GM19463 (cell line): Measurements from ENCODE around the gene HELLS.
"Not testable (repeated sequence)": the region's sequence is repeated elsewhere in the genome, so short reads cannot be mapped to it uniquely, and the experiment has no call there.

Experiments used
- ATAC-seq: cut with Tn5 transposase; IDR thresholded peaks from one replicate; pipeline ENCODE4 v1.9.1; 2021; ENCODE audit warnings: mild to moderate bottlenecking, moderate library complexity; ENCODE audit not compliant: unreplicated experiment

HELLS gene

DNA sequence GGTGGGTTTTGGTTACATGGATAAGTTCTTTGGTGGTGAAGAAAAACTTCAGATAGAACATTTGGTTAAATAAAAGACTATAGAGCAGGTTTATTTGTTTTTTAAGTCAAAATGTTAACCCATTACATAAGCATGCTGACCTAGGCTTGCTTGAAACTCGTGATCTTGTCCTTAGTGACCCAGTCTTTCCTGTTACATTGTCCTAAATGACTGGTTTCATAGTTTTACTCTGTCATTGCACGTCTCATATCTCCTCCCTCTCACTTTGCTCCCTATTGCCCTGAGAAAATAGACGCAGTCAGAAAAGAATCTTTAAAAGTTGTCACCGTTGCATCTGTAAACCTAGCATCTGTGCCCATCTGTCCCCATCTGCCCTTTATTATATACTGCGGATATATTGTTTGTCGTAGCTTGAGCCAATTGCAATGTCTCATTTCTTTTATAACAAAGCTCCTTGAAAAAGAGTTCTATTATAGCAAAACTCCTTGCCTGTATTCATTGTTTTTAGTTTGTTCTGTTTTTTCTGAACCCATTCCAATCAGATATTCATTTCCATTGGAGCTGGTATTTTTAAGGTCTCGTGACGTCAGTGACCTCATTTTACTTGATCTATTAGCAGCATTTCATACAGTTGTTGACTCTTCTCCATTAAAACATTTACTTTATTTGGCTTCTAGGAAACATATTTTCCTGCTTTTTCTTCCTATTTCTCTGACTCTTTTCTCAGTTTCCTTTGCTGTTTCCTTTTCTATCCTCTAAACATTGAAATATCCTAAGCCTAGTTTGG lies 57.3 kb downstream of the HELLS start:
- no peak for ATAC-seq

DNA sequence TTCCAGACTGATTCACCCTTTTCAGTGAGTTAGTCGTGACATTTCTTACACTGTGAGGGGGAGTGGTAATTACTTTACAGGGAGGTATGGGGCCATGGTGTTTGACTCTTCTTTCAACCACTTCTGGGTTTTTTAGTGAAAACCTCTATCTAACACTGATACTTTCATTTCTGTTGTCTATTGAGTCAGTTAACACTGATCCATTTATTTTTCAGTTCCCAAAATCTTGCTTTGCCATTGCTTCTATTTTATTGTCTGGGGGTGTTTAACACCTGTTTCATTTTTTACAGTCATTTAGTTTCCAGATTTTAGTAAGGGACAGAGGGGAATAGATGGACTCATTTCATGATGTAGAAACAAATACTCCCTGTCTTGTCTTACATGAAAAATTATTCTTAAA lies 61.5 kb downstream of the HELLS start:
- peak; percentile 84 for ATAC-seq

GRCh38 chr10:94608559-94608958 lies 63.0 kb downstream of the HELLS start:
- no peak for ATAC-seq

DNA sequence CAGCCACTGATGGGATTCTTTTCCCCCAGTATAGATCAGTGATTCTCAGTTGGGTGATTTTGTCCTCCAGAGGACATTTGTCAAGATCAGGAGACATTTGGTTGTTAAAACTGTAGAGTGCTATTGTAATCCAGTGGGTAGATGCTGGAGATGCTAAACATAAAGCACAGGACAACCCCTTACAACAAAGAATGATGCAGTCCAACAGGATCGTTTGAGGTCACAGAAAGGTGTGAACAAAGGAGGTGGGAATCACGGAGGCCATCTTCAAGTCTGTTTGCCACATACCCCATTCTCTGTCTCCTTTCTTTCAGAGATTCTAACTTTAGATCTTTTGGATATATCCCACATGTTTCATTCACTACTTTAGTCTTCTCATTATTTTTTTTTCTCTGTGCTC lies 69.0 kb downstream of the HELLS start:
- no peak for ATAC-seq

- ATAC-seq: no peak
Measured at GRCh38 chr10:94617389-94617944, 71.9 kb downstream of the HELLS start.

DNA sequence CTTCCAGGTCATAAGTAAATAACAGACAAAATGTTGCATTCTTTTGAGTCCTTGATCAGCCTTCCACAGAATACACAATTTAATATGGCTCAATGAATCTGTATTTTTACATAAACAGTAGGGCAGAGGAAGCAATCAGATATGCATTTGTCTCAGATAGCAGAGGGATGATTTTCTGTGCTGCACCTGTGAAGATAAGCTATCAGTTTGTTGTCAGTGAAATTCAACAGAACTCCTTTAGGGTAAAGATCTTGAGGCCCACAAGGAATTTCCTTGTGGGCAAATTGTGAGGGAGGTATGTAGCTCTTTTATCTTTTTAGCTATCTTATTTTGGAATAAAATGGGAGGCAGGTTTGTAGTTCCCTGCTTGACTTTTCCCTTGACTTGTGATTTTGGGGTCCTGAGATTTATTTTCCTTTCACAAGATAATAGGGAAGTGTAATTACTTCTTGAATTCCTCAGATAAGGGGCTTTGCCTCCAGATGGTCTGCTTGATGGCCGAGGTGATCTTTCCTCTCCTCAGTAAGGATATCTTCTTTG lies 77.1 kb downstream of the HELLS start:
- ATAC-seq: no peak

- ATAC-seq: no peak
Measured at GRCh38 chr10:94623572-94623971, 78.0 kb downstream of the HELLS start.

DNA sequence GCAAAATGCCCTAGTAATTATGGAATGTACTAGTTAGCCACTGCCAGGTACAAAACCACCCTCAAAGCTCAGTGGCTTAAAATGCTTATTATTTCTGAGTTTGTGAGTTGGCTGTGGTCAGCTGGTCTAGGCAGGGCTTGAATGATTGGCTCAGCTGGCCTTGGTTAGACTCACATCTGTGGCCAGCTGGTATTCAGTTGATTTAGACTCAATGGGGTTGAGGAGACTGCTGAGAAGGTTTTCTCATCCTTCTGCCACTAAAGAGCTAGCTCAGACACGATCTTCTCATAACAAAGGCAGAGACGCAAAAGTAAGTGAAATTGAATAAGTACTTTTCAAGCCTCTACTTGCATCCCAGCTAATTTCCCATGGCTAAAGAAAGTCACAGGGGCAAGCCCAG lies 80.9 kb downstream of the HELLS start:
- no peak for ATAC-seq

DNA sequence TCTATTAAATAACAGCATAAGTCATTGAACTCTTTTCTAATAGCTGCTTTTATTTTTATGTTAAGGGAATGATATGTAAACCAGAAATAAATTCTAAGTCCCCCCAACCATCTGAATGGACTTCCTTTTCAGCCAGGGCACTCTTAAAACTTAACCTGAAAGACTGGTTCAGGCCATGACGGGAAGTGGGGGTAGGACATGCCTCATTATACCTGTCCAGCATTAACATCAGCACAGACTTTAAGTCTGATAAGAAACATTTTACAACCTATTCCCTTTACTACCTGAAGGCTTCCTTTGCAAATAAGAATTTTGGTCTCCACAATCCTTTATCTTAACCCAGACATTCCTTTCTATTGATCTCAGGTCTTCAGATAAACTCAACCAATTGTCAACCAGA lies 81.9 kb downstream of the HELLS start:
- ATAC-seq: no peak

DNA sequence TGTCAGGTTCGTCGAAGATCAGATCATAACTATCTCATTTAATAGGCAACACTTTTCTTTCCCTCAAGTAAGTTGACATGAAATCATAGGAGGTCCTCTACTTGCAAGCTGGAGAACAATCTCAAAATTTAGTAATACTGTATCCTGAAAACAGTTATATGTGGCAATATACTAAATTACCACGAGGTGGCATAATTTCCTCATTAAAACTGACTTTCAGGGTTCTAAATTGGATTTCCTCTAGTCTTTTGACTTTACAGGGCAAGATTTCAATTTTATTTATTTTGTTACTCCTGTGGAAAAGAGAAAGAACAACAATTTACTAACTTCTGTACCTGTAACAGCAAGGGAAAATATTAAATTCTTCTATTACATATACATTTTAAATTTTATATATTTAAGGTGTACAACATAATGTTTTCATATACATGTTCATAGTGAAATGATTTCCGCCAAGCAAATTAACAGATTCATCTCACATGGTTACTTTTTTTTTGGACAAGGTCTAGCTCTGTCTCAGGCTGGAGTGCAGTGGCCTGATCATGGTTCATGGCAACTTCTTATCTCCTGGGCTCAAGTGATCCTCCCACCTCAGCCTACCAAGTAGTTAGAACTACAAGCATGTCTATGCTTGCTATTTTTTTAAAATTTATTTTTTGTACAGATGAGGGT lies 84.6 kb downstream of the HELLS start:
- ATAC-seq: no peak

DNA sequence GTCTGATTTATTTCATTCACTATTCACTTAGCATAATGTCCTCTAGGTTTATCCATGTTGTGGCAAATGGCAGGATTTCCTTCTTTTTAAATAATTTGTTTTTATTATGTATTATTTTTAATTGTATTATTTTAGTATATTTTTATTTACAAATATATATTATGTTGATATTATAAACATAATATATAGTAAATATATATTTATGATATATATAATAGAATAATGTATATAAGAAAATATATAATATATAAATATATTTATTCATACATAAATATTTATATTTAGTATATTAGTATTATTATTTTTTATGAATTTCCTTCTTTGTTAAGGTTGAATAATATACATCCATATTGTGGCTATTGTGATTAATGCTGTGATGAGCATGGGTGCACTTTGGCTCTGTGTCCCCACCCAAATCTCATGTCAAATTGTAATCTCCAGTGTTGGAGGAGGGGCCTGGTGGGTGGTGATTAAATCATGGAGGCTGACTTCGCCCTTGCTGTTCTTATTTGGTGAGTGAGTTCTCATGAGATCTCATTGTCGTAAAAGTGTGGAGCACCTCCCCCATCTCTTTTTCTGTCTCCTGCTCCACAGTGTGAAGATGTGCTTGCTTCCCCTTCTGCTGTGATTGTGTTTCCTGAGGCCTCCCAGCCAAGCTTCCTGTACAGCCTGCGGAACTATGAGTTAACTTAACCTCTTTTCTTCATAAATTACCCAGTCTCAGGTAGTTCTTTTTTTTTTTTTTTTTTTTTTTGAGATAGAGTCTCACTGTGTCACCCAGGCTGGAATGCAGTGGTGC lies 85.7 kb downstream of the HELLS start:
- ATAC-seq: no peak

DNA sequence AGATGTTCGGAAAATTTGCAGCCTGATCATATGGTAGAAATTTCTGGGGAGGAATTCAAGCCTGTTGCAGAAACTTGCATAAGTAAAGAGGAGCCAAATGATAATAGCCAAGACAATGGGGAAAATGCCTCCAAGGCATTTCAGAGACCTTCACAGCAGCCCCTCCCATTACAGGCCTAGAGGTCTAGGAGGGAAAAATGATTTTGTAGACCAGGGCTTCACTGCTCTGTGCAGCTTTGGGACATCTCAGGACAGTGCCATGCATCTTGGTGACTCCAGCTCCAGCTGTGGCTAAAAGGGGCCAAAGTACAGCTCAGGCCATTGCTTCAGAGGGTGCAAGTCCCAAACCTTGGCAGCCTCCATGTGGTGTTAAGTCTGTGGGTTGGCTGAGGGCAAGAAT lies 87.4 kb downstream of the HELLS start:
- no peak for ATAC-seq

DNA sequence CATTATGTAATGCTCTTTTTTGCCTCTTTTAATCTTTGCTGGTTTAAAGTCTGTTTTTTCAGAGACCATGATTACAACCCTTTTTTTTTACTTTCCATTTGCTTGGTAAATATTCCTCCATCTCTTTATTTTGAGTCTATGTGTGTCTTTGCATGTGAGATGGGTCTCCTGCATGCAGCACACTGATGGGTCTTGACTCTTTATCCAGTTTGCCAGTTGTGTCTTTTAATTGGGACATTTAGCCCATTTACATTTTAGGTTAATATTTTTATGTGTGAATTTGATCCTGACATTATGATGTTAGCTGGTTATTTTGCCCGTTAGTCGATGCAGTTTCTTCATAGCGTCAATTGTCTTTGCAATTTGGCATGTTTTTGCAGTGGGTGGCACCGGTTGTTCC lies 92.5 kb downstream of the HELLS start:
- not testable (repeated sequence) for ATAC-seq

DNA sequence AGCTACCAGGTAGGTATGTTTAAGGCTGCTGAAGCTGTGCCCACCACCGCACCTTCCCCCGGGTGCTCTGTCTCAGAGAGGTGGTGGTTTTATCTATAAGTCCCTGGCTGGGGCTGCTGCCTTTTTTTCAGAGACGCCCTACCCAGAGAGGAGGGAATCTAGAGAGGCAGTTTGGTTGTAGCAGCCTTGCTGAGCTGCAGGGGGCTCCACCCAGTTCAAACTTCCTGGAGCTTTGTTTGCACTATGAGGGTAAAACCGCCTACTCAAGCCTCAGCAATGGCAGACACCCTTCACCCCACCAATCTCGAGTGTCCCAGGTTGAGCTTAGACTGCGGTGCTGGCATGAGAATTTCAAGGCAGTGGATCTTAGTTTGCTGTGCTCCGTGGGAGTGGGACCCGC lies 94.3 kb downstream of the HELLS start:
- no peak for ATAC-seq

DNA sequence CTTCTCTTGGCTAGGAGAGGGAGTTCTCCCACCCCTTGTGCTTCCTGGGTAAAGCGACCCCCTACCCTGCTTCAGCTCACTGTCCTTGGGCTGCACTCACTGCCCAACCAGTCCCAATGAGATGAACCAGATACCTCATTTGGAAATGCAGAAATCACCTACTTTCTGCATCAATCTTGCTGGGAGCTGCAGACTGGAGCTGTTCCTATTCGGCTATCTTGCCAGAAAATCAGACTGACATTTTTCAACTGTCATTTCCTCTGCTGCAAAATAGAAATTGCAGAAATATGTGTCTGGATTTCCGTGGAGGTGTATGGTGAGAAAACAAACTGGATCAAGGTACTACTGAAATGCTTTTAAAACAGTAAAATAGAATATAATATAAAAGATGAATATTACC lies 95.0 kb downstream of the HELLS start:
- ATAC-seq: no peak

- ATAC-seq: no peak
Measured at GRCh38 chr10:94641480-94641879, 95.9 kb downstream of the HELLS start.

GRCh38 chr10:94644352-94644751 lies 98.8 kb downstream of the HELLS start:
- no peak for ATAC-seq

DNA sequence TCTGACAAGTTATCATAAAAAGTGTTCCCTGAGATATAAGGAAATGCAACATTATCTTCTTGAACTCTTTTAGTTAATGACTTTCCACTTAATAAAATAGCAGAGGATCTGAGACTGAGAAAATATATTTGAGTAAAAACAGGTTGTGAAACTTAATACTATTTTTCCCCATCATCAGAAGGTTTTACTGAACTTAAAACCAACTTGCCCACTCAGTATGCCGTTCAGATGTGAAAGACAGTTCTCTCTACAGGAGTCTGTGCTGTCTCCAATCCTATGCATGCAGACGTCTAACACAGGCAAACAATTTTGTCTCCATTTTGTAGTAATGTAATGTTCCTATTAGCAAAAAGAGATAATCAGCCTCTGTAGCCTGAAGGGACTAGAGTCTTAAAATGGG lies 99.7 kb downstream of the HELLS start:
- peak; percentile 76 for ATAC-seq
